IPS-18a (cell line): ENCODE measurements around the gene ACOX3.

Experiments
- H3K27ac ChIP-seq: one replicate; pipeline ENCODE4 v1.5.1; 2013; ENCODE audit warnings: low read length
- H3K27me3 ChIP-seq: one replicate; pipeline ENCODE4 v1.6.1; 2013; ENCODE audit warnings: mild to moderate bottlenecking, low read length; ENCODE audit not compliant: control insufficient read depth, insufficient read depth
- H3K36me3 ChIP-seq: one replicate; pipeline ENCODE4 v1.6.1; 2013; ENCODE audit warnings: low read depth, low read length; ENCODE audit not compliant: control insufficient read depth
- H3K4me1 ChIP-seq: one replicate; pipeline ENCODE4 v1.6.1; 2013; ENCODE audit warnings: low read depth, low read length; ENCODE audit not compliant: control insufficient read depth
- H3K4me3 ChIP-seq: one replicate; pipeline ENCODE4 v1.5.1; 2013; ENCODE audit warnings: low read length
- H3K9ac ChIP-seq: one replicate; pipeline ENCODE4 v1.6.1; 2013; ENCODE audit warnings: mild to moderate bottlenecking, low read length, moderate library complexity
- H3K9me3 ChIP-seq: one replicate; pipeline ENCODE4 v1.6.1; 2013; ENCODE audit warnings: low read depth, low read length; ENCODE audit not compliant: control insufficient read depth

Gene ACOX3

GRCh38 chr4:8323947-8324555 is 116.5 kb downstream of the ACOX3 start:
- no peaks in the 10 kb centered on the region for H3K36me3 ChIP-seq
- no peak overlapping the region for H3K9ac ChIP-seq
- H3K27ac ChIP-seq = no peak overlapping the region
- H3K9me3 ChIP-seq = peaks cover 3% of the 10 kb centered on the region
- H3K4me1 ChIP-seq = no peaks in the 10 kb centered on the region
- no peaks in the 10 kb centered on the region for H3K27me3 ChIP-seq
- H3K4me3 ChIP-seq = no peak overlapping the region

GRCh38 chr4:8322794-8323704 is 117.5 kb downstream of the ACOX3 start:
- Histone ChIP-seq H3K36me3 (no peaks in the 10 kb centered on the region), H3K4me1 (no peaks in the 10 kb centered on the region), H3K9me3 (peaks cover 3% of the 10 kb centered on the region), H3K27me3 (no peaks in the 10 kb centered on the region), H3K27ac (no peak overlapping the region), H3K4me3 (no peak overlapping the region), H3K9ac (no peak overlapping the region)

GRCh38 chr4:8321771-8322170 is 118.8 kb downstream of the ACOX3 start:
- Histone ChIP-seq H3K36me3 (no peaks in the 10 kb centered on the region), H3K27ac (no peak overlapping the region), H3K9ac (no peak overlapping the region), H3K9me3 (no peaks in the 10 kb centered on the region), H3K27me3 (no peaks in the 10 kb centered on the region), H3K4me3 (no peak overlapping the region), H3K4me1 (peaks cover under 1% of the 10 kb centered on the region)

GRCh38 chr4:8321220-8321619 is 119.3 kb downstream of the ACOX3 start:
- Histone ChIP-seq H3K36me3 (no peaks in the 10 kb centered on the region), H3K27ac (no peak overlapping the region), H3K9me3 (no peaks in the 10 kb centered on the region), H3K9ac (no peak overlapping the region), H3K4me1 (peaks cover 3% of the 10 kb centered on the region), H3K27me3 (no peaks in the 10 kb centered on the region), H3K4me3 (no peak overlapping the region)

GRCh38 chr4:8320386-8320750 is 120.2 kb downstream of the ACOX3 start:
- Histone ChIP-seq H3K4me3 (no peak overlapping the region), H3K36me3 (no peaks in the 10 kb centered on the region), H3K27ac (no peak overlapping the region), H3K4me1 (peaks cover 12% of the 10 kb centered on the region), H3K27me3 (no peaks in the 10 kb centered on the region), H3K9ac (no peak overlapping the region), H3K9me3 (no peaks in the 10 kb centered on the region)

- H3K4me1 ChIP-seq = peaks cover 14% of the 10 kb centered on the region
- no peak overlapping the region for H3K4me3 ChIP-seq
- H3K9me3 ChIP-seq = no peaks in the 10 kb centered on the region
- H3K27ac ChIP-seq = no peak overlapping the region
- H3K36me3 ChIP-seq = no peaks in the 10 kb centered on the region
- no peaks in the 10 kb centered on the region for H3K27me3 ChIP-seq
- H3K9ac ChIP-seq = no peak overlapping the region
Observed at GRCh38 chr4:8319731-8320385, 120.7 kb downstream of the ACOX3 start.

- H3K9ac ChIP-seq = no peak overlapping the region
- no peaks in the 10 kb centered on the region for H3K36me3 ChIP-seq
- H3K4me3 ChIP-seq = no peak overlapping the region
- H3K27me3 ChIP-seq = no peaks in the 10 kb centered on the region
- no peak overlapping the region for H3K27ac ChIP-seq
- no peaks in the 10 kb centered on the region for H3K9me3 ChIP-seq
- peaks cover 14% of the 10 kb centered on the region for H3K4me1 ChIP-seq
Observed at GRCh38 chr4:8319061-8319460, 121.5 kb downstream of the ACOX3 start.

GRCh38 chr4:8318509-8318908 is 122.0 kb downstream of the ACOX3 start:
- Histone ChIP-seq H3K9me3 (no peaks in the 10 kb centered on the region), H3K4me3 (no peak overlapping the region), H3K9ac (no peak overlapping the region), H3K27me3 (no peaks in the 10 kb centered on the region), H3K4me1 (peaks cover 14% of the 10 kb centered on the region), H3K36me3 (no peaks in the 10 kb centered on the region), H3K27ac (no peak overlapping the region)

- no peak overlapping the region for H3K9ac ChIP-seq
- H3K4me1 ChIP-seq = peaks cover 14% of the 10 kb centered on the region
- no peak overlapping the region for H3K27ac ChIP-seq
- no peaks in the 10 kb centered on the region for H3K9me3 ChIP-seq
- H3K36me3 ChIP-seq = no peaks in the 10 kb centered on the region
- H3K27me3 ChIP-seq = no peaks in the 10 kb centered on the region
- H3K4me3 ChIP-seq = no peak overlapping the region
Observed at GRCh38 chr4:8317474-8317873, 123.0 kb downstream of the ACOX3 start.

GRCh38 chr4:8316911-8317351 is 123.6 kb downstream of the ACOX3 start:
- H3K9me3 ChIP-seq = no peaks in the 10 kb centered on the region
- H3K27ac ChIP-seq = no peak overlapping the region
- no peaks in the 10 kb centered on the region for H3K36me3 ChIP-seq
- H3K4me3 ChIP-seq = no peak overlapping the region
- no peaks in the 10 kb centered on the region for H3K27me3 ChIP-seq
- peaks cover 14% of the 10 kb centered on the region for H3K4me1 ChIP-seq
- no peak overlapping the region for H3K9ac ChIP-seq
